HG03520 (cell line): ENCODE measurements around the gene IMMP1L.
"Not testable (repeated sequence)": the region's sequence is repeated elsewhere in the genome, so short reads cannot be mapped to it uniquely, and the experiment has no call there.

ENCODE experiments used
- ATAC-seq: cut with Tn5 transposase; IDR thresholded peaks from one replicate; pipeline ENCODE4 v1.9.1; 2021; ENCODE audit warnings: mild to moderate bottlenecking, moderate library complexity; ENCODE audit not compliant: unreplicated experiment

Gene IMMP1L

GRCh38 chr11:31509429-31510345, at the start of gene IMMP1L, which contains the start of gene ELP4:
Gene IMMP1L, minus strand, starts transcription at chr11:31509622. Its CDS starts 46,346 bp downstream, at chr11:31463276.
Gene ELP4, plus strand, starts transcription at chr11:31509767. Its CDS starts 18 bp downstream, at chr11:31509785.
- peak; percentile 100 for ATAC-seq

- ATAC-seq = no peak
Measured at GRCh38 chr11:31558001-31558400, 48.6 kb upstream of the IMMP1L start.

GRCh38 chr11:31555938-31556337, 46.5 kb upstream of the IMMP1L start:
- ATAC-seq = no peak

- no peak for ATAC-seq
Measured at GRCh38 chr11:31542862-31543261, 33.4 kb upstream of the IMMP1L start.

GRCh38 chr11:31535479-31535878, 26.1 kb upstream of the IMMP1L start:
- ATAC-seq = no peak

GRCh38 chr11:31531293-31531692, 21.9 kb upstream of the IMMP1L start:
- no peak for ATAC-seq

GRCh38 chr11:31529701-31530100, 20.3 kb upstream of the IMMP1L start:
- no peak for ATAC-seq

- no peak for ATAC-seq
Measured at GRCh38 chr11:31529189-31529588, 19.8 kb upstream of the IMMP1L start.

GRCh38 chr11:31521497-31522150, 12.2 kb upstream of the IMMP1L start:
- no peak for ATAC-seq

- ATAC-seq = no peak
Measured at GRCh38 chr11:31512117-31512516, 2.7 kb upstream of the IMMP1L start.

GRCh38 chr11:31509051-31509428, 382 bp downstream of the IMMP1L start:
- ATAC-seq = peak; percentile 5

GRCh38 chr11:31500560-31500959, 8.9 kb downstream of the IMMP1L start:
- ATAC-seq = no peak

GRCh38 chr11:31499576-31500178, 9.7 kb downstream of the IMMP1L start:
- no peak for ATAC-seq

GRCh38 chr11:31493762-31494161, 15.7 kb downstream of the IMMP1L start:
- not testable (repeated sequence) for ATAC-seq

- ATAC-seq = no peak
Measured at GRCh38 chr11:31493235-31493634, 16.2 kb downstream of the IMMP1L start.

GRCh38 chr11:31492320-31492913, 17.0 kb downstream of the IMMP1L start:
- ATAC-seq = no peak

GRCh38 chr11:31487848-31488247, 21.6 kb downstream of the IMMP1L start:
- ATAC-seq = peak; percentile 53

GRCh38 chr11:31484497-31484896, 24.9 kb downstream of the IMMP1L start:
- ATAC-seq = no peak

GRCh38 chr11:31480930-31481329, 28.5 kb downstream of the IMMP1L start:
- no peak for ATAC-seq

- no peak for ATAC-seq
Measured at GRCh38 chr11:31479066-31479465, 30.4 kb downstream of the IMMP1L start.

GRCh38 chr11:31478223-31478590, 31.2 kb downstream of the IMMP1L start:
- no peak for ATAC-seq
